ENCODE data around the gene MCC.
A peak's percentile ranks its signal among the peaks of the same experiment; 100 is the strongest.

The MCC gene

DNA sequence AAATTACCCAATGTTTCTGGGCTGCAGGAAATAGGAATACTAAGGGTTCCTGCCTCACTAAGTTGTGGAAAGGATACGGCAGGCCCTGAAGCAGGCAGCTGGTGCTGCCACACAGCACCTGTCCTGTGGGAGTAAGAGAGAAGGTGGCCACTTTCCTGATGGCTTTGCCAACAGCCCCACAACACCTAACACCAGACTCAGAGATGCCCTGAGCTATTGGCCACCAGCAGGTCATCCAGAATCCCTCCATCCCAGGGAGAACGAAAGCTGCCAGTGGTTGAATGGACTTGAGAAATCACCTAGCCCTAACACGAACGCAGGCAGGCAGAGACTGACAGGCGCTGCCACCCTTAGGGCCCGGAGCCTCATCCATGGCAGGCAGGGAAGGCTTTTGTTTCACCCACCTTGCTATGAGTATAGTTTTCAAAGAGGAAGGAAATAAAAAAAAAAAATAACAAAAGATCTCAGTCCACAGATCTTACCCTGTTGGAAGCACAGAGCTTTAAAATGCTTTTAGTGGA is 429.5 kb downstream of the MCC start:
- Histone ChIP-seq H3K23ac (ENCODE audit: low read length in 2 of 2) (no peak overlapping the region), H2AK5ac (ENCODE audit: low read length, severe bottlenecking) (peak overlapping the region; percentile 24), H3K4me3 (ENCODE audit: insufficient read depth in 1 of 2, low read depth in 1 of 2, low read length in 2 of 2) (no peak overlapping the region), H3K4me2 (ENCODE audit: low read length, poor library complexity, severe bottlenecking) (no peak overlapping the region), H3K79me1 (replicated peaks; ENCODE audit: low read length, poor library complexity, severe bottlenecking) (peaks cover 3% of the 10 kb centered on the region), H3K27me3 (ENCODE audit: control insufficient read depth in 1 of 2, insufficient read depth in 1 of 2, low read length in 2 of 2) (no peaks in the 10 kb centered on the region), H4K8ac (ENCODE audit: low read length) (no peak overlapping the region), H3K27ac (ENCODE audit: low read length, poor library complexity, severe bottlenecking) (peak overlapping the region; percentile 92), H3K4me1 (ENCODE audit: control insufficient read depth, insufficient read depth, low read depth, low read length) (peaks cover 27% of the 10 kb centered on the region), H3K4ac (ENCODE audit: low read depth in 1 of 2, low read length in 2 of 2) (no peak overlapping the region), H2BK12ac (ENCODE audit: low read length in 2 of 2) (peak overlapping the region in 1 of 2 experiments; percentile 92), H4K91ac (ENCODE audit: low read length) (peak overlapping the region; percentile 65), H2BK15ac (ENCODE audit: low read depth, poor library complexity, severe bottlenecking) (no peak overlapping the region), H3K9me3 (ENCODE audit: control insufficient read depth, low read length) (no peaks in the 10 kb centered on the region), H2AFZ (ENCODE audit: low read depth, low read length) (no peak overlapping the region), H3K9ac (ENCODE audit: low read length) (peak overlapping the region; percentile 67), H3K14ac (ENCODE audit: low read length in 2 of 2) (no peak overlapping the region), H3K18ac (ENCODE audit: low read depth in 1 of 2, low read length in 2 of 2) (peak overlapping the region; percentile 26 to 80), H3K36me3 (ENCODE audit: control insufficient read depth in 1 of 2, insufficient read depth in 2 of 2, low read depth in 1 of 2, low read length in 2 of 2) (peaks cover 18 to 42% of the 10 kb centered on the region in 2 experiments), H2BK120ac (ENCODE audit: low read depth, low read length) (no peak overlapping the region), H2BK5ac (ENCODE audit: low read depth, low read length, poor library complexity, severe bottlenecking) (no peak overlapping the region)
- 84% methylated on average over 6 of the region's 6 CpGs for WGBS
- DNase-seq = no peak

DNA sequence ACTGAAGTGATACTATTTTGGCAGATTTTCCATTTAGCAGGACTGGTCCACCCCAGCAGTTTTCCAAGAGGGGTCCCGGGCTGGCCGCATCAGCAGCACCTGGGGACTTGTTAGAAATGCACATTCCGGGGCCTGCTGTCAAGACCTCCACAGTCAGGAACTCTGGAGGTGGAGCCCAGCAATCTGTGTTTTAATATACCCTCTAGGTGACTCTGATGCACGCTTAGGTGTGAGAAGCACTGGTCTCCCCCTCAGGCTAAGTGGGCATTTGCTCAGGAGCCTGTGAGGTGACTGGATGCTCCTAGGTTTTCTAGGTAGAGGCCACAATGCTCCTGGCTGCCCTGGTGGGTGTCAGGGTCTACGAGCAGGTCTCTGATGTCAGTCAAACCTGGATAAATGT is 430.0 kb downstream of the MCC start:
- Histone ChIP-seq H2BK120ac (ENCODE audit: low read depth, low read length) (no peak overlapping the region), H3K4me3 (ENCODE audit: insufficient read depth in 1 of 2, low read depth in 1 of 2, low read length in 2 of 2) (no peak overlapping the region), H2BK15ac (ENCODE audit: low read depth, poor library complexity, severe bottlenecking) (no peak overlapping the region), H3K23ac (ENCODE audit: low read length in 2 of 2) (no peak overlapping the region), H2AFZ (ENCODE audit: low read depth, low read length) (no peak overlapping the region), H2AK5ac (ENCODE audit: low read length, severe bottlenecking) (peak overlapping the region; percentile 24), H3K9me3 (ENCODE audit: control insufficient read depth, low read length) (no peaks in the 10 kb centered on the region), H3K4ac (ENCODE audit: low read depth in 1 of 2, low read length in 2 of 2) (no peak overlapping the region), H3K9ac (ENCODE audit: low read length) (no peak overlapping the region), H3K4me1 (ENCODE audit: control insufficient read depth, insufficient read depth, low read depth, low read length) (peaks cover 26% of the 10 kb centered on the region), H3K27ac (ENCODE audit: low read length, poor library complexity, severe bottlenecking) (no peak overlapping the region), H2BK12ac (ENCODE audit: low read length in 2 of 2) (peak overlapping the region in 1 of 2 experiments; percentile 92), H3K14ac (ENCODE audit: low read length in 2 of 2) (no peak overlapping the region), H3K36me3 (ENCODE audit: control insufficient read depth in 1 of 2, insufficient read depth in 2 of 2, low read depth in 1 of 2, low read length in 2 of 2) (peaks cover 18 to 42% of the 10 kb centered on the region in 2 experiments), H3K27me3 (ENCODE audit: control insufficient read depth in 1 of 2, insufficient read depth in 1 of 2, low read length in 2 of 2) (no peaks in the 10 kb centered on the region), H3K79me1 (replicated peaks; ENCODE audit: low read length, poor library complexity, severe bottlenecking) (peaks cover 3% of the 10 kb centered on the region), H4K91ac (ENCODE audit: low read length) (no peak overlapping the region), H3K18ac (ENCODE audit: low read depth in 1 of 2, low read length in 2 of 2) (peak overlapping the region in 1 of 2 experiments; percentile 80), H4K8ac (ENCODE audit: low read length) (no peak overlapping the region), H2BK5ac (ENCODE audit: low read depth, low read length, poor library complexity, severe bottlenecking) (no peak overlapping the region), H3K4me2 (ENCODE audit: low read length, poor library complexity, severe bottlenecking) (no peak overlapping the region)
- no peak for DNase-seq
- WGBS = 96% methylated on average over 5 of the region's 5 CpGs

DNA sequence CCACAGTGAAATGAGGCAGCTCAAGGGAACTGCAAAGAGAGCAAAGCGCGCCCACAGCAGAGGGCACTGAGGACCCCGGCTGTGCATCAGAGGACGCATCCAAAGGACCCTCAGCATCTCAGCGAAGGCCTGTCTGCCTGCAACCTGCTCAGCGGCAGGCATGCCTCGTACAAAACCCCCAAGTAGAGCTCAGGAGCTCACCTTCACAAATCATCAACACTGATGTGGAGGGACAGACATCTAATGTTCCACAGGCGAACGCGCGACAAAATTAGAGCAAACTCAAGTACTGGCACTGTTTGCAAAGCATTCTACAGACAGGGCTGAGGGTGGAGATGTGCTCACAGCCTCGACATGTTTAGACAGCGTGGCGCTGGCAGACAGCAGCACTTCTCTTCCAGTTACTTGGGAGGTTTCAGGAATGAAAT is 430.7 kb downstream of the MCC start:
- no peak overlapping the region for H3K23ac ChIP-seq (ENCODE audit: low read length in 2 of 2)
- no peak overlapping the region for H3K14ac ChIP-seq (ENCODE audit: low read length in 2 of 2)
- no peak overlapping the region for H3K27ac ChIP-seq (ENCODE audit: low read length, poor library complexity, severe bottlenecking)
- peak overlapping the region; percentile 31 for H2BK15ac ChIP-seq (ENCODE audit: low read depth, poor library complexity, severe bottlenecking)
- peaks cover 24% of the 10 kb centered on the region for H3K4me1 ChIP-seq (ENCODE audit: control insufficient read depth, insufficient read depth, low read depth, low read length)
- no peak overlapping the region for H2AK5ac ChIP-seq (ENCODE audit: low read length, severe bottlenecking)
- peak overlapping the region; percentile 18 for H4K91ac ChIP-seq (ENCODE audit: low read length)
- peaks cover 3% of the 10 kb centered on the region for H3K79me1 ChIP-seq (replicated peaks; ENCODE audit: low read length, poor library complexity, severe bottlenecking)
- peak overlapping the region in 1 of 2 experiments; percentile 24 for H2BK12ac ChIP-seq (ENCODE audit: low read length in 2 of 2)
- no peak overlapping the region for H2AFZ ChIP-seq (ENCODE audit: low read depth, low read length)
- no peak for DNase-seq
- no peak overlapping the region for H4K8ac ChIP-seq (ENCODE audit: low read length)
- no peak overlapping the region for H3K9ac ChIP-seq (ENCODE audit: low read length)
- H3K27me3 ChIP-seq (ENCODE audit: control insufficient read depth in 1 of 2, insufficient read depth in 1 of 2, low read length in 2 of 2) = no peaks in the 10 kb centered on the region
- peak overlapping the region in 1 of 2 experiments; percentile 33 for H3K18ac ChIP-seq (ENCODE audit: low read depth in 1 of 2, low read length in 2 of 2)
- no peaks in the 10 kb centered on the region for H3K9me3 ChIP-seq (ENCODE audit: control insufficient read depth, low read length)
- peak overlapping the region in 1 of 2 experiments; percentile 61 for H3K4ac ChIP-seq (ENCODE audit: low read depth in 1 of 2, low read length in 2 of 2)
- H3K4me2 ChIP-seq (ENCODE audit: low read length, poor library complexity, severe bottlenecking) = no peak overlapping the region
- no peak overlapping the region for H2BK5ac ChIP-seq (ENCODE audit: low read depth, low read length, poor library complexity, severe bottlenecking)
- 86% methylated on average over 14 of the region's 14 CpGs for WGBS
- peaks cover 21 to 40% of the 10 kb centered on the region in 2 experiments for H3K36me3 ChIP-seq (ENCODE audit: control insufficient read depth in 1 of 2, insufficient read depth in 2 of 2, low read depth in 1 of 2, low read length in 2 of 2)
- no peak overlapping the region for H2BK120ac ChIP-seq (ENCODE audit: low read depth, low read length)
- H3K4me3 ChIP-seq (ENCODE audit: insufficient read depth in 1 of 2, low read depth in 1 of 2, low read length in 2 of 2) = no peak overlapping the region

DNA sequence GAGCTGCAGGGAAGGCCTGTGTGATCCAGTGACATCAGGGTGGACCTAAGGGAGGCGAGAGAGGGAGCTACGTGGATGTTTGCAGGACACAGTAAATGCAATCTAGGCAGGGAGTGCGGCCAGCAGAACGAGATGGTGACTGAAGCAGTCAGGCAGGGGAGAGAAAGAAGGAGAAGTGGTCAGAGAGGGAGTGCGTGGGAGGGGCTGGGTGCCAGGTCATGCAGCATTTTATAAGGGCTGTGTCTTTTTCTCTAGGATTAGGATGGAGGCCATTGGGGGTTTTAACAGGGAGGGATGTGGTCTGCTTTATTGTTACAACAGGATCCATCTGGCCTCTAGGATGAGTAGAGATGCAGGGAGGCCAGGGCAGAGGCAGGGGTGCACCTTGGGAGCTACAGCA is 431.3 kb downstream of the MCC start:
- H3K36me3 ChIP-seq (ENCODE audit: control insufficient read depth in 1 of 2, insufficient read depth in 2 of 2, low read depth in 1 of 2, low read length in 2 of 2) = peaks cover 21 to 40% of the 10 kb centered on the region in 2 experiments
- no peak overlapping the region for H3K23ac ChIP-seq (ENCODE audit: low read length in 2 of 2)
- H3K4me1 ChIP-seq (ENCODE audit: control insufficient read depth, insufficient read depth, low read depth, low read length) = peaks cover 24% of the 10 kb centered on the region
- 90% methylated on average over 5 of the region's 5 CpGs for WGBS
- no peak overlapping the region for H3K4ac ChIP-seq (ENCODE audit: low read depth in 1 of 2, low read length in 2 of 2)
- H3K4me3 ChIP-seq (ENCODE audit: insufficient read depth in 1 of 2, low read depth in 1 of 2, low read length in 2 of 2) = no peak overlapping the region
- H3K9ac ChIP-seq (ENCODE audit: low read length) = no peak overlapping the region
- no peak for DNase-seq
- no peak overlapping the region for H3K18ac ChIP-seq (ENCODE audit: low read depth in 1 of 2, low read length in 2 of 2)
- H3K9me3 ChIP-seq (ENCODE audit: control insufficient read depth, low read length) = no peaks in the 10 kb centered on the region
- no peaks in the 10 kb centered on the region for H3K27me3 ChIP-seq (ENCODE audit: control insufficient read depth in 1 of 2, insufficient read depth in 1 of 2, low read length in 2 of 2)
- no peak overlapping the region for H3K4me2 ChIP-seq (ENCODE audit: low read length, poor library complexity, severe bottlenecking)
- no peak overlapping the region for H2BK15ac ChIP-seq (ENCODE audit: low read depth, poor library complexity, severe bottlenecking)
- H2BK12ac ChIP-seq (ENCODE audit: low read length in 2 of 2) = no peak overlapping the region
- H2AFZ ChIP-seq (ENCODE audit: low read depth, low read length) = no peak overlapping the region
- no peak overlapping the region for H2BK120ac ChIP-seq (ENCODE audit: low read depth, low read length)
- H3K14ac ChIP-seq (ENCODE audit: low read length in 2 of 2) = no peak overlapping the region
- peak overlapping the region; percentile 57 for H4K91ac ChIP-seq (ENCODE audit: low read length)
- peaks cover 3% of the 10 kb centered on the region for H3K79me1 ChIP-seq (replicated peaks; ENCODE audit: low read length, poor library complexity, severe bottlenecking)
- peak overlapping the region; percentile 76 for H4K8ac ChIP-seq (ENCODE audit: low read length)
- H3K27ac ChIP-seq (ENCODE audit: low read length, poor library complexity, severe bottlenecking) = no peak overlapping the region
- no peak overlapping the region for H2BK5ac ChIP-seq (ENCODE audit: low read depth, low read length, poor library complexity, severe bottlenecking)
- peak overlapping the region; percentile 75 for H2AK5ac ChIP-seq (ENCODE audit: low read length, severe bottlenecking)
